Measurements from ENCODE around the gene UBL4B.

UBL4B gene

GRCh38 chr1:110113551-110113950 lies 1.3 kb downstream of the UBL4B start:
- DNase-seq (ENCODE audit: low read depth, low spot score) = no peak

- DNase-seq (ENCODE audit: low read depth, low spot score) = no peak
Measured at GRCh38 chr1:110114173-110114572, 1.9 kb downstream of the UBL4B start.

GRCh38 chr1:110114784-110115183 lies 2.5 kb downstream of the UBL4B start:
- DNase-seq (ENCODE audit: low read depth, low spot score) = no peak

- no peak for DNase-seq (ENCODE audit: low read depth, low spot score)
Measured at GRCh38 chr1:110118636-110119396, 6.6 kb downstream of the UBL4B start.

GRCh38 chr1:110119843-110120242 lies 7.6 kb downstream of the UBL4B start:
- DNase-seq (ENCODE audit: low read depth, low spot score) = no peak

GRCh38 chr1:110120960-110121561 lies 8.8 kb downstream of the UBL4B start:
- no peak for DNase-seq (ENCODE audit: low read depth, low spot score)

GRCh38 chr1:110123224-110123623 lies 11.0 kb downstream of the UBL4B start:
- no peak for DNase-seq (ENCODE audit: low read depth, low spot score)

GRCh38 chr1:110125810-110126209 lies 13.6 kb downstream of the UBL4B start:
- DNase-seq (ENCODE audit: low read depth, low spot score) = no peak

GRCh38 chr1:110130113-110130591 lies 17.9 kb downstream of the UBL4B start:
- no peak for DNase-seq (ENCODE audit: low read depth, low spot score)

GRCh38 chr1:110130989-110131388 lies 18.7 kb downstream of the UBL4B start:
- no peak for DNase-seq (ENCODE audit: low read depth, low spot score)

GRCh38 chr1:110132682-110133081 lies 20.4 kb downstream of the UBL4B start:
- DNase-seq (ENCODE audit: low read depth, low spot score) = no peak

GRCh38 chr1:110133436-110133835 lies 21.2 kb downstream of the UBL4B start:
- no peak for DNase-seq (ENCODE audit: low read depth, low spot score)

- no peak for DNase-seq (ENCODE audit: low read depth, low spot score)
Measured at GRCh38 chr1:110134050-110134595, 21.9 kb downstream of the UBL4B start.

GRCh38 chr1:110135246-110135645 lies 23.0 kb downstream of the UBL4B start:
- no peak for DNase-seq (ENCODE audit: low read depth, low spot score)

- no peak for DNase-seq (ENCODE audit: low read depth, low spot score)
Measured at GRCh38 chr1:110135666-110136065, 23.4 kb downstream of the UBL4B start.

- DNase-seq (ENCODE audit: low read depth, low spot score) = no peak
Measured at GRCh38 chr1:110136911-110137310, 24.7 kb downstream of the UBL4B start.

- DNase-seq (ENCODE audit: low read depth, low spot score) = no peak
Measured at GRCh38 chr1:110138956-110139355, 26.7 kb downstream of the UBL4B start.

- DNase-seq (ENCODE audit: low read depth, low spot score) = no peak
Measured at GRCh38 chr1:110144366-110144765, 32.1 kb downstream of the UBL4B start.

- no peak for DNase-seq (ENCODE audit: low read depth, low spot score)
Measured at GRCh38 chr1:110148961-110149360, 36.7 kb downstream of the UBL4B start.

GRCh38 chr1:110150330-110151174 lies 38.3 kb downstream of the UBL4B start, which contains the start of gene SLC6A17:
TSS of gene SLC6A17 (plus strand) at chr1:110150494. CDS start at chr1:110166930, 16,436 bp downstream.
- no peak for DNase-seq (ENCODE audit: low read depth, low spot score)

GRCh38 chr1:110151175-110151669 lies 39.0 kb downstream of the UBL4B start:
- DNase-seq (ENCODE audit: low read depth, low spot score) = no peak

All from brain pericyte (primary cell).